NCI-H524 treated with DMSO at 0.1 percent for 48 hours (cell line): ENCODE data around the gene CAV2.
"Not testable (repeated sequence)": the region's sequence is repeated elsewhere in the genome, so short reads cannot be mapped to it uniquely, and the experiment has no call there.

Experiments
- DNase-seq: peaks from one replicate; lab custom pipeline; 2025; lab: John Stamatoyannopoulos, UW

Gene CAV2

GRCh38 chr7:116499168-116500077 lies at the start of gene CAV2:
TSS of gene CAV2 (plus strand) at chr7:116499738. CDS start at chr7:116499782, 44 bp downstream.
- DNase-seq, result no peak

GRCh38 chr7:116449950-116450349 lies 49.6 kb upstream of the CAV2 start:
- DNase-seq, result no peak

GRCh38 chr7:116451957-116452729 lies 47.4 kb upstream of the CAV2 start:
- no peak for DNase-seq

- DNase-seq, result no peak
These were observed 45.2 kb upstream of the CAV2 start for GRCh38 chr7:116454377-116454776.

GRCh38 chr7:116455009-116455408 lies 44.5 kb upstream of the CAV2 start:
- DNase-seq, result no peak

GRCh38 chr7:116455499-116455898 lies 44.0 kb upstream of the CAV2 start:
- no peak for DNase-seq

GRCh38 chr7:116461500-116461899 lies 38.0 kb upstream of the CAV2 start:
- no peak for DNase-seq

- no peak for DNase-seq
These were observed 35.6 kb upstream of the CAV2 start for GRCh38 chr7:116463956-116464355.

- no peak for DNase-seq
These were observed 35.2 kb upstream of the CAV2 start for GRCh38 chr7:116464375-116464774.

- no peak for DNase-seq
These were observed 34.4 kb upstream of the CAV2 start for GRCh38 chr7:116465125-116465524.

- DNase-seq, result no peak
These were observed 31.0 kb upstream of the CAV2 start for GRCh38 chr7:116468534-116468933.

- no peak for DNase-seq
These were observed 21.9 kb upstream of the CAV2 start for GRCh38 chr7:116477625-116478024.

- DNase-seq, result no peak
These were observed 20.7 kb upstream of the CAV2 start for GRCh38 chr7:116478834-116479233.

- DNase-seq, result no peak
These were observed 16.1 kb upstream of the CAV2 start for GRCh38 chr7:116483271-116483942.

- not testable (repeated sequence) for DNase-seq
These were observed 15.1 kb upstream of the CAV2 start for GRCh38 chr7:116484389-116484788.

GRCh38 chr7:116487907-116488521 lies 11.5 kb upstream of the CAV2 start:
- DNase-seq, result no peak

GRCh38 chr7:116490351-116490750 lies 9.2 kb upstream of the CAV2 start:
- DNase-seq, result no peak

GRCh38 chr7:116491887-116492653 lies 7.5 kb upstream of the CAV2 start:
- DNase-seq, result no peak

GRCh38 chr7:116492654-116493109 lies 6.9 kb upstream of the CAV2 start:
- DNase-seq, result no peak

GRCh38 chr7:116493449-116493848 lies 6.1 kb upstream of the CAV2 start:
- no peak for DNase-seq

- no peak for DNase-seq
These were observed 5.1 kb upstream of the CAV2 start for GRCh38 chr7:116494472-116494871.
